HEK293 (cell line): Measurements from ENCODE around the gene NAA16.

Experiments used
- CTCF ChIA-PET: fragments of 350-600 bp; formaldehyde crosslinking; extraction: SDS; loops from one replicate; lab custom pipeline; 2021; ENCODE audit warnings: antibody characterized with exemption; lab: Yijun Ruan, JAX
- POLR2A ChIA-PET: fragments of 300-600 bp; formaldehyde crosslinking; extraction: SDS; loops from one replicate; lab custom pipeline; 2020; ENCODE audit warnings: antibody characterized with exemption, inconsistent platforms; lab: Yijun Ruan, JAX
- H3K27ac ChIP-seq: fragments of 200-500 bp; sonication (Bioruptor generic); 2 replicates; pipeline ENCODE4 v1.5.1; 2014; ENCODE audit warnings: low read depth, low read length, control low read depth, inconsistent platforms; ENCODE audit errors: extremely low read depth
- H3K36me3 ChIP-seq, 2 experiments: fragments of 200-500 bp in 1 of 2; sonication (Bioruptor generic) in 1 of 2; 1 replicate in 1 of 2; 2 replicates in 1 of 2; pipeline ENCODE4 v1.5.1; 2014 to 2017; ENCODE audit warnings: inconsistent platforms in 2 of 2, low read length in 2 of 2; ENCODE audit not compliant: control insufficient read depth in 2 of 2, insufficient read depth in 1 of 2
- H3K4me1 ChIP-seq: fragments of 200-500 bp; sonication (Bioruptor generic); 2 replicates; pipeline ENCODE4 v1.5.1; 2014; ENCODE audit warnings: mild to moderate bottlenecking, low read length, inconsistent platforms; ENCODE audit not compliant: control insufficient read depth, insufficient read depth
- H3K4me3 ChIP-seq: 2 replicates; pipeline ENCODE4 v1.5.1; 2011; ENCODE audit warnings: low read depth, mild to moderate bottlenecking, control low read depth, low read length, moderate library complexity
- H3K9me3 ChIP-seq: fragments of 200-500 bp; sonication (Bioruptor generic); 2 replicates; pipeline ENCODE4 v1.5.1; 2014; ENCODE audit warnings: low read depth, low read length, inconsistent platforms; ENCODE audit not compliant: control insufficient read depth, insufficient read depth
- AEBP2 ChIP-seq: fragments of 450-650 bp; formaldehyde crosslinking; IDR thresholded peaks from 2 replicates; pipeline ENCODE4 v1.5.1; 2016; ENCODE audit warnings: missing biosample characterization, missing genetic modification characterization, borderline replicate concordance
- CTCF ChIP-seq: fragments of 450-650 bp; formaldehyde crosslinking; IDR thresholded peaks from 2 replicates; pipeline ENCODE4 v1.5.1; 2016; ENCODE audit warnings: missing biosample characterization, missing genetic modification characterization
- INSM2 ChIP-seq: fragments of 450-650 bp; formaldehyde crosslinking; IDR thresholded peaks from 2 replicates; pipeline ENCODE4 v1.5.1; 2016; ENCODE audit warnings: missing biosample characterization, missing genetic modification characterization
- MEIS1 ChIP-seq: sonication (generic); formaldehyde crosslinking; IDR thresholded peaks from 2 replicates; pipeline ENCODE4 v1.8.1; 2022; ENCODE audit warnings: missing genetic modification reagents, mild to moderate bottlenecking, borderline replicate concordance
- OSR2 ChIP-seq: fragments of 450-650 bp; formaldehyde crosslinking; IDR thresholded peaks from 2 replicates; pipeline ENCODE4 v1.5.1; 2016; ENCODE audit warnings: missing biosample characterization, missing genetic modification characterization
- ZBTB1 ChIP-seq: fragments of 450-650 bp; formaldehyde crosslinking; IDR thresholded peaks from 2 replicates; pipeline ENCODE4 v1.5.1; 2016; ENCODE audit warnings: missing biosample characterization, missing genetic modification characterization
- ZBTB44 ChIP-seq: fragments of 450-650 bp; IDR thresholded peaks from 2 replicates; pipeline ENCODE4 v1.5.1; 2018; ENCODE audit warnings: missing biosample characterization, mild to moderate bottlenecking, missing genetic modification characterization
- ZBTB7A ChIP-seq: fragments of 450-650 bp; formaldehyde crosslinking; IDR thresholded peaks from 2 replicates; pipeline ENCODE4 v1.5.1; 2016; ENCODE audit warnings: low read depth, missing biosample characterization, missing genetic modification characterization
- ZBTB8A ChIP-seq: fragments of 450-650 bp; formaldehyde crosslinking; IDR thresholded peaks from 2 replicates; pipeline ENCODE4 v1.5.1; 2016; ENCODE audit warnings: missing biosample characterization, missing genetic modification characterization
- ZNF114 ChIP-seq: fragments of 450-650 bp; formaldehyde crosslinking; IDR thresholded peaks from 2 replicates; pipeline ENCODE4 v1.5.0; 2017; ENCODE audit warnings: missing biosample characterization, missing genetic modification characterization
- ZNF280C ChIP-seq: fragments of 450-650 bp; formaldehyde crosslinking; IDR thresholded peaks from 2 replicates; pipeline ENCODE4 v1.5.1; 2016; ENCODE audit warnings: missing biosample characterization, missing genetic modification characterization
- ZNF391 ChIP-seq: fragments of 450-650 bp; formaldehyde crosslinking; IDR thresholded peaks from 2 replicates; pipeline ENCODE4 v1.5.1; 2016; ENCODE audit warnings: low read depth, missing biosample characterization, missing genetic modification characterization, borderline replicate concordance
- ZNF426 ChIP-seq: fragments of 450-650 bp; formaldehyde crosslinking; IDR thresholded peaks from 2 replicates; pipeline ENCODE4 v1.5.1; 2017; ENCODE audit warnings: missing biosample characterization, missing genetic modification characterization, mild to moderate bottlenecking, inconsistent platforms, moderate library complexity
- ZNF626 ChIP-seq: fragments of 450-650 bp; sonication (Bioruptor Pico); formaldehyde crosslinking; IDR thresholded peaks from 2 replicates; pipeline ENCODE4 v1.5.1; 2018; ENCODE audit warnings: missing biosample characterization, missing genetic modification characterization, inconsistent platforms
- ZNF830 ChIP-seq: fragments of 450-650 bp; IDR thresholded peaks from 2 replicates; pipeline ENCODE4 v1.5.0; 2018; ENCODE audit warnings: missing biosample characterization, missing genetic modification characterization, low read depth, mild to moderate bottlenecking, moderate library complexity
- ZSCAN30 ChIP-seq: fragments of 450-650 bp; IDR thresholded peaks from 2 replicates; pipeline ENCODE4 v1.5.1; 2018; ENCODE audit warnings: missing biosample characterization, mild to moderate bottlenecking, missing genetic modification characterization, moderate library complexity
- ZXDB ChIP-seq: fragments of 450-650 bp; formaldehyde crosslinking; IDR thresholded peaks from 2 replicates; pipeline ENCODE4 v1.5.1; 2016; ENCODE audit warnings: missing biosample characterization, missing genetic modification characterization

The NAA16 gene

GRCh38 chr13:41284512-41285288 is 26.4 kb upstream of the NAA16 start:
- Histone ChIP-seq H3K36me3 (no peaks in the 10 kb centered on the region), H3K27ac (no peak overlapping the region), H3K4me3 (no peak overlapping the region), H3K4me1 (no peaks in the 10 kb centered on the region), H3K9me3 (no peaks in the 10 kb centered on the region)
- CTCF ChIA-PET, result no interaction called here
- TF ChIP-seq AEBP2 (tag by site-specific recombination), result no peak
- no peak for TF ChIP-seq ZSCAN30 (tag by site-specific recombination)
- no peak for TF ChIP-seq ZNF626 (tag by site-specific recombination)
- no peak for TF ChIP-seq ZNF426 (tag by site-specific recombination)
- TF ChIP-seq ZBTB44, result no peak
- no peak for TF ChIP-seq ZXDB (tag by site-specific recombination)
- no peak for TF ChIP-seq MEIS1
- TF ChIP-seq ZNF830, result no peak
- no peak for TF ChIP-seq ZNF114 (tag by site-specific recombination)
- no peak for TF ChIP-seq ZNF280C (tag by site-specific recombination)
- no peak for TF ChIP-seq ZNF391 (tag by site-specific recombination)
- no peak for TF ChIP-seq ZBTB1 (tag by site-specific recombination)
- no peak for TF ChIP-seq OSR2 (tag by site-specific recombination)
- no peak for TF ChIP-seq INSM2 (tag by site-specific recombination)
- no peak for TF ChIP-seq ZBTB8A
- TF ChIP-seq ZBTB7A, result no peak
- no peak for TF ChIP-seq CTCF (tag by site-specific recombination)
- POLR2A ChIA-PET, result no interaction called here
